Fibroblast of pulmonary artery (primary cell): ENCODE data around the gene CIDEB.
A peak's percentile ranks its signal among the peaks of the same experiment; 100 is the strongest.

Experiments
- DNase-seq: peaks from one replicate; pipeline ENCODE4 v3.0.0-alpha.2; 2010; ENCODE audit warnings: low read depth
- H3K4me3 ChIP-seq: replicated peaks from 2 replicates; pipeline ENCODE4 v1.5.1; 2011; ENCODE audit warnings: low read depth, mild to moderate bottlenecking, control low read depth, low read length, moderate library complexity
- TF ChIP-seq, protein P1 (sequence below): IDR thresholded peaks from 2 replicates; pipeline ENCODE4 v1.5.1; 2011; ENCODE audit warnings: mild to moderate bottlenecking, control low read depth, low read length, inconsistent platforms; ENCODE audit errors: missing control alignments

CIDEB gene

DNA sequence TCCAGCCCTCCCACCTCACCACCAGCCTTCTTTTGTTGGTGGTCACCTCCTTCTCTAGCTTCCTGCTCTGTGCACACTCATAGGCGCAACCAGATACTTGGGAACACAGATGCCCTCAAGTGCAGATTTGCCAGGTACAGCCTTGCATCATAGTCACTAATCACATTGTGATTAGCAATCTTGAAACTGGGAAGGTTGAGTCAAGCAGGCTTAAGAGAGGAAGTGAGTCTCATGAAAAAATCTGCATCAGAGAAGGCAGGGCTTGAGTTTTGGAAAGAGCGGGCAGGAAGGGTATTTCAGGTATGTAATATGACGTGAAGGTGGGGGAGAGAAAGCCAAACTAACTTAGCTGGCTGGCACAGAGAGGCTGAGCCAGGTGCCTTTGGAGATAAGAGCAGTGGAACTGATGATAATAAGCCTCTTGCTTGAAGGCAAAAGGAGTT is 33.7 kb downstream of the CIDEB start:
- no peak for DNase-seq
- TF ChIP-seq, protein P1, sequence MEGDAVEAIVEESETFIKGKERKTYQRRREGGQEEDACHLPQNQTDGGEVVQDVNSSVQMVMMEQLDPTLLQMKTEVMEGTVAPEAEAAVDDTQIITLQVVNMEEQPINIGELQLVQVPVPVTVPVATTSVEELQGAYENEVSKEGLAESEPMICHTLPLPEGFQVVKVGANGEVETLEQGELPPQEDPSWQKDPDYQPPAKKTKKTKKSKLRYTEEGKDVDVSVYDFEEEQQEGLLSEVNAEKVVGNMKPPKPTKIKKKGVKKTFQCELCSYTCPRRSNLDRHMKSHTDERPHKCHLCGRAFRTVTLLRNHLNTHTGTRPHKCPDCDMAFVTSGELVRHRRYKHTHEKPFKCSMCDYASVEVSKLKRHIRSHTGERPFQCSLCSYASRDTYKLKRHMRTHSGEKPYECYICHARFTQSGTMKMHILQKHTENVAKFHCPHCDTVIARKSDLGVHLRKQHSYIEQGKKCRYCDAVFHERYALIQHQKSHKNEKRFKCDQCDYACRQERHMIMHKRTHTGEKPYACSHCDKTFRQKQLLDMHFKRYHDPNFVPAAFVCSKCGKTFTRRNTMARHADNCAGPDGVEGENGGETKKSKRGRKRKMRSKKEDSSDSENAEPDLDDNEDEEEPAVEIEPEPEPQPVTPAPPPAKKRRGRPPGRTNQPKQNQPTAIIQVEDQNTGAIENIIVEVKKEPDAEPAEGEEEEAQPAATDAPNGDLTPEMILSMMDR = no peak

DNA sequence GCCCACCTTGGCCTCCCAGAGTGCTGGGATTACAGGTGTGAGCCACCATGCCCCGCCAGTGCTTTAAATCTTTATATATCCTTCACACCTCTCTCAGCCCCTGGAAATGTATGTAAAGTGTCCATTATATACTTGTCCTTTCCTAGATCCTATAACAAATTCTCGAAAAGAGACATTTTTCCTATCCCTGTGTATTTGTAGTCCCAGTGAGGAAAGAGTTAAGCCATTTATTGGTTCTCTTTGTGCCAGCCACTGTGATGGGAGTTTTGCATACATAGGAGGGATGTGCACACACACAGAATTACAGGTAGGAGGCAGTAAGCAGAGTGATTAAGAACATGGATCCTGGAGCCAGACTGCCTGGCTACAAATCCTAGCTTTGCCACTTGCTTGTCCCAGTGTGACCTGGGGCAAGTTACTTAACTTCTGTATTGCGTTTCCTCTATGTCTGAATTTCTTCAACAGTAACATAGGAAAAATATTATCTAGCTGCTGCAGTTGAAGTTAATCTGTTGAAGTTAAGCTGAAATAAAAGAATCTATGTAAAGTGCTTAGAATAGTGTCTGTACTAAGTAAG is 34.3 kb downstream of the CIDEB start:
- no peak overlapping the region for H3K4me3 ChIP-seq
- no peak for DNase-seq
- TF ChIP-seq, protein P1 = peak; percentile 17

More for the DNA sequence above, 33.7 kb downstream of the CIDEB start:
- no peak overlapping the region for H3K4me3 ChIP-seq

DNA sequence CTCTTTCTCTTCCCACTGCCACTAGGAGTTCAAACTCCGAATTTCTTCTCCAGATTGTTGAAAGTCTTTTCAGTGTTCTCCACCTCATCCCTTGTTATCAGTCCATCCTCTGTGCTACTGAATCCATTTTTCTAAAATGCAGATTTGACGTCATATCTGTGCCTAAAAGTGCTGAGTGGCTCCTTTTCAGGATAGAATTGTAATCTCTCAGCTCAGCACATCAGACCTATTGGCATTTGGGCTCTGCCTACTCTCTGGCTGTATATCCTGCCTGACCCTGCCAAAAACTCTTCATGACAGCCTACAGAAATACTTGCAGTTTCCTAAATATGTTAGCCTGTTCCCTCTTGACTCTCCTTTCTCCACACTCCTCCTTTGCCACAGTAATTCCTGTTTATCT is 35.3 kb downstream of the CIDEB start:
- no peak for DNase-seq
- TF ChIP-seq, protein P1 = no peak
- no peak overlapping the region for H3K4me3 ChIP-seq

DNA sequence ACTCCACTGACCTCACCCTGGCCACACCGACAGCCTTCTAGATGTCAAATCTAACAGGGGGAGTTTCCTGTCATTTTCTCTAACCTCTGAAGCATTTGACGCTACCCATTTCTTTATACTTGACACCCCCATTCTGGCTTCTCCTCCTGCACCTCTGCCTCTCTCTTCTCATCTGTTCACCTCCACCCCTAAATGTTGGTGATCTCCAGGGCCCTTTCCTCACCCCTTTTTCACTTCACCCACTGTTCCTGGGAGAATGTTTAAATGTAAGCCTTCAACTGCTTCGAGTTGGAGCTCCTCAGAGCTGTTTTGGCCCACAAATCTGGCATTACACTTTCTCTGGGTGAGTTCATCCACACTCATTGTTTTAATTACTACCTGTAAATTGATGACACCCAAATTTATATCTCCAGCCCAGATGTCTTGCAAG is 35.9 kb downstream of the CIDEB start:
- peak overlapping the region; percentile 78 for H3K4me3 ChIP-seq
- TF ChIP-seq, protein P1 = no peak
- no peak for DNase-seq

DNA sequence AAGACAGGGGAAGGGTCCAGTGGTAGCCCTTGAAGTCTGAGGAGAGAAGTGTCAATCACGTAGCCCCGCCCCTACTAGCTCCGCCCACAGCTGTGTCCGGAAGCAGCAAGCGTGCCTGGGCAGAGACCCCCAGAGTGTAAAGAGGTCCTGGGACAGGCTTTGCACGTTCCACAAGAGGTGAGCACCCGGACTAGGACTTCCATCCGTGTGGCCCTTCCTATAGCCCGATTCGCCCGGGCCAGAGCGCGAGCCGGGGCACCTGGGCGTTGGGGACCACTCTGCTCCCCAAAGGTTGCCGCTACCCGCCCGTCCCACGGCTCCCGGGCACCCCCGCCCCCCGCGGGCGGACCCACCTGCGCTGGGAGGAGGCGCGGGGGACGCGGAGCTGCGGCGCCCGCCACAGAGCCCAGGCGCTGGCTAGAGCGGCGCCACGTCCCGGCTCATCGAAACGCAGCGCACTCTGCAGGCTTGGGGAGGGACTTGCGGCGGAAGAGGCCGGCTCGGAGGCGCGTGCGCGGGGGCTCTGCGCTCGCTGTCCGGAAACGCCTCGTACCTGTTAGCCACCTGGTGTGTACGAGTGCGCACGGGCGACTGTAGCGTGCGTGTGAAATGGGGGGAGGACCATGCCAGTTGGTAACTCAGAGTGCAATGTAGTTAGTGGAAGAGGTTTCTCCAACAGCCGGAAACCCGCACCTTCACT is 36.5 kb downstream of the CIDEB start, which contains the start of gene RABGGTA:
Gene RABGGTA, minus strand, starts transcription at position 464 of the 700 bp plus-strand sequence. CDS start 482 bp downstream, outside the sequence.
- peak within 1 kb of the TSS; percentile 78 for H3K4me3 ChIP-seq
- TF ChIP-seq, protein P1 = peak; percentile 59
- peak; percentile 92 for DNase-seq

DNA sequence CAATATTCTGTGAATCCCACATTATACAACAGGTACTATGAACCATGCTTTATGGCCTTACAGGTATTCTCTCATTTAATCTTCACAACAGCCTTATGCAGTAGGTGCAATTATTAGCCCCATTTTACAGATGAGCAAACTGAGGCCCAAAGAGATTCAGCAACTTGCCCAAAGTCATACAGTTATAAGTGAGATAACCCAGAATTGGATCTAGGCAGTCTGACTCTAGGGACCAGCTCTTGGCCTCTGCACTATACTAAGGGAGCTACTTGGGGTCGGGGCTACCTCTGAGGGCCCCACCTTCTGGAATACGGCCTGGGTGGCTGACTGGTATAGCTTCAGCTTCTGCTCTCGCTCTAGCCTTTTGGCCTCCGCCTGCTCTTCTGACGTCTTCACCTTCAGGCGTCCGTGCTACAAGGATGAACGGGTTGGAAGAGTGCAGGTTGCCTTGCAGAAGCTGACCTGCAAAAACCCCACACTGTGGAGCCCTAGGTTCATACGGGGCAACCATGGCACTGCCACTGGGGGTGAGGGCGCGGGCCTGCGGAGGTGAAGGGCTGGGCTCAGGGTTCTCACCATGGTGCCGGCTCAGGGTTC is 37.1 kb downstream of the CIDEB start:
- peak overlapping the region; percentile 78 for H3K4me3 ChIP-seq
- TF ChIP-seq, protein P1 = no peak

More for the DNA sequence above, 37.1 kb downstream of the CIDEB start:
- no peak for DNase-seq
